ENCODE results near the gene GNAZ. TPM values are rescaled to one million over a fixed set of nuclear protein-coding genes. Genes with fewer than 3 reads are reported as not detected.

The GNAZ gene
- polyA plus RNA-seq, 1 experiment, result 12.6 TPM

GRCh38 chr22:23119494-23120414 is 49.4 kb downstream of the GNAZ start:
- POLR2A ChIA-PET, result interaction anchor here (0.8 kb wide), 1 partner anchor 30 kb away, joined by 4 read pairs; no protein-coding TSS in a partner anchor
- Histone ChIP-seq H3K36me3 (ENCODE audit: control insufficient read depth, insufficient read depth, low read length) (0 out of 2 replicates have a peak, but pooled peaks cover 3% of the 10 kb centered on the region), H3K4me3 (ENCODE audit: low read depth, low read length) (no peak overlapping the region), H3K27me3 (ENCODE audit: control insufficient read depth, insufficient read depth, low read length) (no peaks in the 10 kb centered on the region)
- no peak for DNase-seq (ENCODE audit: low read depth)
- TF ChIP-seq, protein P1, sequence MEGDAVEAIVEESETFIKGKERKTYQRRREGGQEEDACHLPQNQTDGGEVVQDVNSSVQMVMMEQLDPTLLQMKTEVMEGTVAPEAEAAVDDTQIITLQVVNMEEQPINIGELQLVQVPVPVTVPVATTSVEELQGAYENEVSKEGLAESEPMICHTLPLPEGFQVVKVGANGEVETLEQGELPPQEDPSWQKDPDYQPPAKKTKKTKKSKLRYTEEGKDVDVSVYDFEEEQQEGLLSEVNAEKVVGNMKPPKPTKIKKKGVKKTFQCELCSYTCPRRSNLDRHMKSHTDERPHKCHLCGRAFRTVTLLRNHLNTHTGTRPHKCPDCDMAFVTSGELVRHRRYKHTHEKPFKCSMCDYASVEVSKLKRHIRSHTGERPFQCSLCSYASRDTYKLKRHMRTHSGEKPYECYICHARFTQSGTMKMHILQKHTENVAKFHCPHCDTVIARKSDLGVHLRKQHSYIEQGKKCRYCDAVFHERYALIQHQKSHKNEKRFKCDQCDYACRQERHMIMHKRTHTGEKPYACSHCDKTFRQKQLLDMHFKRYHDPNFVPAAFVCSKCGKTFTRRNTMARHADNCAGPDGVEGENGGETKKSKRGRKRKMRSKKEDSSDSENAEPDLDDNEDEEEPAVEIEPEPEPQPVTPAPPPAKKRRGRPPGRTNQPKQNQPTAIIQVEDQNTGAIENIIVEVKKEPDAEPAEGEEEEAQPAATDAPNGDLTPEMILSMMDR (IDR thresholded peaks at IDR 0.05; ENCODE audit: insufficient read depth, low read depth, low read length), result no peak
- CTCF ChIA-PET, result interaction anchor here (0.5 to 15.2 kb wide), 4 partner anchors 8 to 1463 kb away, joined by 3 to 425 read pairs (median 4); no protein-coding TSS in a partner anchor

DNA sequence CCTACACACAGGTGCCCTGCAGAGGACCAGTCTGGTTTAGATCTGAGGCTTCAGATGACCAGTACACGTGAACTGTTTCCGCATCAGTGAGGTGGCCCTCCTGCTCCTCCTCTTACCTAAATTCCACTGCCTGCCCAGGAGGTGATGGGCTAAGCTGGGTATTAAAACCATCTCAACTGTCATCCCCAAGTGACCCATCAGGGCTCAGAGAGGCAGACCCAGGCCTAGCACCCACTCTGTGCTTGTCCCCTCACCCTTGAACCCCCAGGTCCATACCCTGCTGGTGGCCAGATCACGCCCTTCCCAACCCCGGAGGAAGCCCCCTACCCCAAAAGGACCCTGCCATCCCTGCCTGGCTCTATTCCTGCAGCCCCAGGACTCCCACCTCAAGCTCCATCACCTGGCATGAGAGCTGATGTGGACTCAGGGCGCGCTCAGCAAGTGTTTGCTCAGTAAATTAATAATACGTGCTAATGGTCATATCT is 50.1 kb downstream of the GNAZ start:
- CTCF ChIA-PET, result interaction anchor here (0.5 to 15.2 kb wide), 6 partner anchors 8 to 1464 kb away, joined by 3 to 425 read pairs (median 3); no protein-coding TSS in a partner anchor
- Histone ChIP-seq H3K27me3 (ENCODE audit: control insufficient read depth, insufficient read depth, low read length) (no peaks in the 10 kb centered on the region), H3K36me3 (ENCODE audit: control insufficient read depth, insufficient read depth, low read length) (0 out of 2 replicates have a peak, but pooled peaks cover 3% of the 10 kb centered on the region), H3K4me3 (ENCODE audit: low read depth, low read length) (no peak overlapping the region)
- no peak for DNase-seq (ENCODE audit: low read depth)
- POLR2A ChIA-PET, result no interaction called here
- TF ChIP-seq, protein P1 (IDR thresholded peaks at IDR 0.05; ENCODE audit: insufficient read depth, low read depth, low read length), result no peak

DNA sequence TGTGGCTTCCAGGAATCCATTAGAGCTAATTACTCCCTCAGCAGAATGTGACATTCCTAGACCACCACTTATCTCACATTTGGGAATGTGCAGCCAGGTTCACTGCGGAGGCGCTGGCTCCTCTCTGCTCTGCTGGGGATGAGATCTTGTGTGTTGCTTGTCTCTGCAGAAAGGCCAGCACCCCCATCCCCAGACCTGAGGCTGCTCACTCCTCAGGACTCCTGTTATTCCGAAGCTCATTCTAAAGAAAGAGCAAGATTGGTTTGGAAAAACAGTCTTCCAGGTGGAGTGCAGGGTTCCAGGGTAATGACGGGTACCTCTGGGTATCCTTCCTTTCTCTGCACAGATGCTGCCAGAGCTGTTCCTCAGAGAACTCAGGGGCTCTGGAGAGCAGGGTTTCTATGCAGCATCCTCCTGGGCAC is 50.7 kb downstream of the GNAZ start:
- ChIA-PET POLR2A (no interaction called here), CTCF (interaction anchor here (1.1 to 15.2 kb wide), 3 partner anchors 12 to 163 kb away, joined by 3 to 425 read pairs (median 3); no protein-coding TSS in a partner anchor)
- H3K27me3 ChIP-seq (ENCODE audit: control insufficient read depth, insufficient read depth, low read length), result no peaks in the 10 kb centered on the region
- no peak overlapping the region for H3K4me3 ChIP-seq (ENCODE audit: low read depth, low read length)
- TF ChIP-seq, protein P1 (IDR thresholded peaks at IDR 0.05; ENCODE audit: insufficient read depth, low read depth, low read length), result no peak
- H3K36me3 ChIP-seq (ENCODE audit: control insufficient read depth, insufficient read depth, low read length), result 0 out of 2 replicates have a peak, but pooled peaks cover 3% of the 10 kb centered on the region
- no peak for DNase-seq (ENCODE audit: low read depth)

- no peak overlapping the region for H3K4me3 ChIP-seq (ENCODE audit: low read depth, low read length)
- 0 out of 2 replicates have a peak, but pooled peaks cover 3% of the 10 kb centered on the region for H3K36me3 ChIP-seq (ENCODE audit: control insufficient read depth, insufficient read depth, low read length)
- ChIA-PET POLR2A (no interaction called here), CTCF (interaction anchor here (0.9 to 15.2 kb wide), 4 partner anchors 10 to 164 kb away, joined by 3 to 425 read pairs (median 3); no protein-coding TSS in a partner anchor)
- TF ChIP-seq, protein P1 (IDR thresholded peaks at IDR 0.05; ENCODE audit: insufficient read depth, low read depth, low read length), result no peak
- DNase-seq (ENCODE audit: low read depth), result no peak
- no peaks in the 10 kb centered on the region for H3K27me3 ChIP-seq (ENCODE audit: control insufficient read depth, insufficient read depth, low read length)
Measured at GRCh38 chr22:23121424-23121823, 51.1 kb downstream of the GNAZ start.
